HepG2 (cell line): Measurements from ENCODE around the gene PXMP4. TPM values are rescaled to one million over a fixed set of nuclear protein-coding genes. Genes with fewer than 3 reads are reported as not detected.

Source experiments
- FLYWCH1 ChIP-seq: sonication (generic); formaldehyde crosslinking; IDR thresholded peaks from 2 replicates; pipeline ENCODE4 v1.8.1; 2023; ENCODE audit warnings: mild to moderate bottlenecking, missing genetic modification reagents
- JUND ChIP-seq: sonication (generic); formaldehyde crosslinking; IDR thresholded peaks from 2 replicates; pipeline ENCODE4 v1.8.0; 2022; ENCODE audit warnings: mild to moderate bottlenecking, missing genetic modification reagents
- POLR2AphosphoS2 ChIP-seq: IDR thresholded peaks from 2 replicates; pipeline ENCODE4 v1.6.1; 2011; ENCODE audit warnings: low read depth, low read length, improper control_type of control experiment
- SMYD3 ChIP-seq: sonication (generic); formaldehyde crosslinking; IDR thresholded peaks from 2 replicates; pipeline ENCODE4 v1.8.1; 2023; ENCODE audit warnings: mild to moderate bottlenecking, missing genetic modification reagents
- ZKSCAN8 ChIP-seq: IDR thresholded peaks from 2 replicates; pipeline ENCODE4 v1.6.1; 2016; ENCODE audit warnings: borderline replicate concordance, missing genetic modification reagents, missing compliant biosample characterization
- ZNF337 ChIP-seq: sonication (generic); formaldehyde crosslinking; IDR thresholded peaks from 2 replicates; pipeline ENCODE4 v1.5.1; 2020; ENCODE audit warnings: missing genetic modification reagents, low read depth, mild to moderate bottlenecking, borderline replicate concordance
- ZNF678 ChIP-seq: sonication (generic); formaldehyde crosslinking; IDR thresholded peaks from 2 replicates; pipeline ENCODE4 v1.4.0; 2020; ENCODE audit warnings: mild to moderate bottlenecking, missing genetic modification reagents
- polyA plus RNA-seq, 8 experiments: library from polyadenylated mRNA; depleted of rRNA in 3 of 8; stranded (reverse) in 7 of 8; unstranded in 1 of 8; fragments of >200 nt; fragmentation: Illumina TruSeq in 4 of 8; extraction: Trizol in 4 of 8; gene quantifications; 2 replicates each; pipeline versions ENCODE4 v1.2.1 to v1.2.3, GENCODE V29; 2011 to 2016; ENCODE audit warnings: low read depth in 4 of 8, missing spikeins in 1 of 8, mixed read lengths in 1 of 8; ENCODE audit not compliant: insufficient read depth in 1 of 8
- total RNA-seq, 5 experiments: library from RNA; depleted of rRNA; stranded (reverse); fragments of >200 nt; fragmentation: Illumina TruSeq; extraction: Trizol; gene quantifications; 2 replicates each; pipeline ENCODE4 v1.2.3, GENCODE V29; 2016; ENCODE audit warnings: low read depth in 1 of 5
- TF ChIP-seq, protein P1 (sequence below): sonication (generic); formaldehyde crosslinking; IDR thresholded peaks from 2 replicates; pipeline ENCODE4 v1.4.0; 2020; ENCODE audit warnings: missing genetic modification reagents
- TF ChIP-seq, protein P2 (sequence below): sonication (generic); formaldehyde crosslinking; IDR thresholded peaks from 2 replicates; pipeline ENCODE4 v1.4.0; 2020; ENCODE audit warnings: mild to moderate bottlenecking, missing genetic modification reagents
- TF ChIP-seq, protein P3 (sequence below): sonication (generic); formaldehyde crosslinking; IDR thresholded peaks from 2 replicates; pipeline ENCODE4 v1.5.1; 2020; ENCODE audit warnings: mild to moderate bottlenecking, missing genetic modification reagents, moderate library complexity
- TF ChIP-seq, protein P4 (sequence below): IDR thresholded peaks from 2 replicates; pipeline ENCODE4 v1.6.1; 2012; ENCODE audit warnings: low read length, improper control_type of control experiment
- TF ChIP-seq, protein P5 (sequence below): sonication (generic); formaldehyde crosslinking; conservative IDR thresholded peaks from 2 replicates; pipeline ENCODE4 v1.8.0; 2022; ENCODE audit warnings: missing genetic modification reagents

PXMP4 gene
- total and polyA plus RNA-seq, 2 of the 13 experiments (the other 11 are each of a cell fraction or from before 2014, with no cell fraction given), result not detected

DNA sequence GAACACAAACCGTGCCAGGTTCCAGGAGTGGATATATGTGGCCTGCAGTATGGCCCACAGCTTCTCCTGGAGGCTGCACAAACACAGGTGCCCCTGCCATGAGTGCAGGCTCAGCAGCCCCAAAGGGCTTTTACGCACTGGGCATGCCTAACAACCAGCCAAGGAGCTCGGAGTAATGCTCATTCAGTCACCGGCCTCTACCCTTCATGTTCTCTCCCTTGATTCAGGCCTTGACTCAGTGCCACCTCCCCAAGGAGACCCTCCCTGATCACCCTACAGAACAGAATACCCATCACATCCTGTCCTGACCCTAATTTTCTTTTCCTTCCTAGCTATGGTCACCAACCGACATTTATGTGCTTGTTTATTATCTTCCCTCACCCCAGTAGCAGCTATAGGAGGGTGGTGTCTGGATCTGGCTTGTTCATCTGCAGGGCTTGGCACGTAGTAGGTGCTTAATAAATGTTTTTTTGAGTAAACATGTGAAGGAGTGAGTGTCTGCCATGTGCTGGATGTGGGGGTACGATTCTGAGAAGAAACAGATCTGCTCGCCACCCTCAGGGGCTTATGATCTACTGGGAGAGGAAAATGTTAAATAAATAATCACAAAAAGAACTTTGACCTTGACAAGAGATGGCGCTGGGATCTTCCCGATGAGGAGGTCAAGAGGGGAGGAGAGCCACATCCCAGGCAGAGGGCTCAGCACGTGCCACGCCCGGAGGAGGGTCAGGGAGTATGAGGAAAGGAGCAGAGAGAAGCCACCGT is 9.2 kb downstream of the PXMP4 start (continued):
- no peak for TF ChIP-seq FLYWCH1 (CRISPR knock-in tag)
- TF ChIP-seq, protein P1, sequence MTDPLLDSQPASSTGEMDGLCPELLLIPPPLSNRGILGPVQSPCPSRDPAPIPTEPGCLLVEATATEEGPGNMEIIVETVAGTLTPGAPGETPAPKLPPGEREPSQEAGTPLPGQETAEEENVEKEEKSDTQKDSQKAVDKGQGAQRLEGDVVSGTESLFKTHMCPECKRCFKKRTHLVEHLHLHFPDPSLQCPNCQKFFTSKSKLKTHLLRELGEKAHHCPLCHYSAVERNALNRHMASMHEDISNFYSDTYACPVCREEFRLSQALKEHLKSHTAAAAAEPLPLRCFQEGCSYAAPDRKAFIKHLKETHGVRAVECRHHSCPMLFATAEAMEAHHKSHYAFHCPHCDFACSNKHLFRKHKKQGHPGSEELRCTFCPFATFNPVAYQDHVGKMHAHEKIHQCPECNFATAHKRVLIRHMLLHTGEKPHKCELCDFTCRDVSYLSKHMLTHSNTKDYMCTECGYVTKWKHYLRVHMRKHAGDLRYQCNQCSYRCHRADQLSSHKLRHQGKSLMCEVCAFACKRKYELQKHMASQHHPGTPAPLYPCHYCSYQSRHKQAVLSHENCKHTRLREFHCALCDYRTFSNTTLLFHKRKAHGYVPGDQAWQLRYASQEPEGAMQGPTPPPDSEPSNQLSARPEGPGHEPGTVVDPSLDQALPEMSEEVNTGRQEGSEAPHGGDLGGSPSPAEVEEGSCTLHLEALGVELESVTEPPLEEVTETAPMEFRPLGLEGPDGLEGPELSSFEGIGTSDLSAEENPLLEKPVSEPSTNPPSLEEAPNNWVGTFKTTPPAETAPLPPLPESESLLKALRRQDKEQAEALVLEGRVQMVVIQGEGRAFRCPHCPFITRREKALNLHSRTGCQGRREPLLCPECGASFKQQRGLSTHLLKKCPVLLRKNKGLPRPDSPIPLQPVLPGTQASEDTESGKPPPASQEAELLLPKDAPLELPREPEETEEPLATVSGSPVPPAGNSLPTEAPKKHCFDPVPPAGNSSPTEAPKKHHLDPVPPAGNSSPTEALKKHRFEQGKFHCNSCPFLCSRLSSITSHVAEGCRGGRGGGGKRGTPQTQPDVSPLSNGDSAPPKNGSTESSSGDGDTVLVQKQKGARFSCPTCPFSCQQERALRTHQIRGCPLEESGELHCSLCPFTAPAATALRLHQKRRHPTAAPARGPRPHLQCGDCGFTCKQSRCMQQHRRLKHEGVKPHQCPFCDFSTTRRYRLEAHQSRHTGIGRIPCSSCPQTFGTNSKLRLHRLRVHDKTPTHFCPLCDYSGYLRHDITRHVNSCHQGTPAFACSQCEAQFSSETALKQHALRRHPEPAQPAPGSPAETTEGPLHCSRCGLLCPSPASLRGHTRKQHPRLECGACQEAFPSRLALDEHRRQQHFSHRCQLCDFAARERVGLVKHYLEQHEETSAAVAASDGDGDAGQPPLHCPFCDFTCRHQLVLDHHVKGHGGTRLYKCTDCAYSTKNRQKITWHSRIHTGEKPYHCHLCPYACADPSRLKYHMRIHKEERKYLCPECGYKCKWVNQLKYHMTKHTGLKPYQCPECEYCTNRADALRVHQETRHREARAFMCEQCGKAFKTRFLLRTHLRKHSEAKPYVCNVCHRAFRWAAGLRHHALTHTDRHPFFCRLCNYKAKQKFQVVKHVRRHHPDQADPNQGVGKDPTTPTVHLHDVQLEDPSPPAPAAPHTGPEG, result no peak
- TF ChIP-seq, protein P2, sequence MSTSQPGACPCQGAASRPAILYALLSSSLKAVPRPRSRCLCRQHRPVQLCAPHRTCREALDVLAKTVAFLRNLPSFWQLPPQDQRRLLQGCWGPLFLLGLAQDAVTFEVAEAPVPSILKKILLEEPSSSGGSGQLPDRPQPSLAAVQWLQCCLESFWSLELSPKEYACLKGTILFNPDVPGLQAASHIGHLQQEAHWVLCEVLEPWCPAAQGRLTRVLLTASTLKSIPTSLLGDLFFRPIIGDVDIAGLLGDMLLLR (CRISPR knock-in tag), result no peak
- TF ChIP-seq POLR2AphosphoS2, result no peak
- TF ChIP-seq ZKSCAN8 (CRISPR knock-in tag), result no peak
- TF ChIP-seq, protein P3, sequence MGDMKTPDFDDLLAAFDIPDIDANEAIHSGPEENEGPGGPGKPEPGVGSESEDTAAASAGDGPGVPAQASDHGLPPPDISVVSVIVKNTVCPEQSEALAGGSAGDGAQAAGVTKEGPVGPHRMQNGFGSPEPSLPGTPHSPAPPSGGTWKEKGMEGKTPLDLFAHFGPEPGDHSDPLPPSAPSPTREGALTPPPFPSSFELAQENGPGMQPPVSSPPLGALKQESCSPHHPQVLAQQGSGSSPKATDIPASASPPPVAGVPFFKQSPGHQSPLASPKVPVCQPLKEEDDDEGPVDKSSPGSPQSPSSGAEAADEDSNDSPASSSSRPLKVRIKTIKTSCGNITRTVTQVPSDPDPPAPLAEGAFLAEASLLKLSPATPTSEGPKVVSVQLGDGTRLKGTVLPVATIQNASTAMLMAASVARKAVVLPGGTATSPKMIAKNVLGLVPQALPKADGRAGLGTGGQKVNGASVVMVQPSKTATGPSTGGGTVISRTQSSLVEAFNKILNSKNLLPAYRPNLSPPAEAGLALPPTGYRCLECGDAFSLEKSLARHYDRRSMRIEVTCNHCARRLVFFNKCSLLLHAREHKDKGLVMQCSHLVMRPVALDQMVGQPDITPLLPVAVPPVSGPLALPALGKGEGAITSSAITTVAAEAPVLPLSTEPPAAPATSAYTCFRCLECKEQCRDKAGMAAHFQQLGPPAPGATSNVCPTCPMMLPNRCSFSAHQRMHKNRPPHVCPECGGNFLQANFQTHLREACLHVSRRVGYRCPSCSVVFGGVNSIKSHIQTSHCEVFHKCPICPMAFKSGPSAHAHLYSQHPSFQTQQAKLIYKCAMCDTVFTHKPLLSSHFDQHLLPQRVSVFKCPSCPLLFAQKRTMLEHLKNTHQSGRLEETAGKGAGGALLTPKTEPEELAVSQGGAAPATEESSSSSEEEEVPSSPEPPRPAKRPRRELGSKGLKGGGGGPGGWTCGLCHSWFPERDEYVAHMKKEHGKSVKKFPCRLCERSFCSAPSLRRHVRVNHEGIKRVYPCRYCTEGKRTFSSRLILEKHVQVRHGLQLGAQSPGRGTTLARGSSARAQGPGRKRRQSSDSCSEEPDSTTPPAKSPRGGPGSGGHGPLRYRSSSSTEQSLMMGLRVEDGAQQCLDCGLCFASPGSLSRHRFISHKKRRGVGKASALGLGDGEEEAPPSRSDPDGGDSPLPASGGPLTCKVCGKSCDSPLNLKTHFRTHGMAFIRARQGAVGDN, result peak; percentile 53
- TF ChIP-seq SMYD3 (CRISPR knock-in tag), result no peak
- no peak for TF ChIP-seq JUND (CRISPR knock-in tag)
- TF ChIP-seq, protein P4, sequence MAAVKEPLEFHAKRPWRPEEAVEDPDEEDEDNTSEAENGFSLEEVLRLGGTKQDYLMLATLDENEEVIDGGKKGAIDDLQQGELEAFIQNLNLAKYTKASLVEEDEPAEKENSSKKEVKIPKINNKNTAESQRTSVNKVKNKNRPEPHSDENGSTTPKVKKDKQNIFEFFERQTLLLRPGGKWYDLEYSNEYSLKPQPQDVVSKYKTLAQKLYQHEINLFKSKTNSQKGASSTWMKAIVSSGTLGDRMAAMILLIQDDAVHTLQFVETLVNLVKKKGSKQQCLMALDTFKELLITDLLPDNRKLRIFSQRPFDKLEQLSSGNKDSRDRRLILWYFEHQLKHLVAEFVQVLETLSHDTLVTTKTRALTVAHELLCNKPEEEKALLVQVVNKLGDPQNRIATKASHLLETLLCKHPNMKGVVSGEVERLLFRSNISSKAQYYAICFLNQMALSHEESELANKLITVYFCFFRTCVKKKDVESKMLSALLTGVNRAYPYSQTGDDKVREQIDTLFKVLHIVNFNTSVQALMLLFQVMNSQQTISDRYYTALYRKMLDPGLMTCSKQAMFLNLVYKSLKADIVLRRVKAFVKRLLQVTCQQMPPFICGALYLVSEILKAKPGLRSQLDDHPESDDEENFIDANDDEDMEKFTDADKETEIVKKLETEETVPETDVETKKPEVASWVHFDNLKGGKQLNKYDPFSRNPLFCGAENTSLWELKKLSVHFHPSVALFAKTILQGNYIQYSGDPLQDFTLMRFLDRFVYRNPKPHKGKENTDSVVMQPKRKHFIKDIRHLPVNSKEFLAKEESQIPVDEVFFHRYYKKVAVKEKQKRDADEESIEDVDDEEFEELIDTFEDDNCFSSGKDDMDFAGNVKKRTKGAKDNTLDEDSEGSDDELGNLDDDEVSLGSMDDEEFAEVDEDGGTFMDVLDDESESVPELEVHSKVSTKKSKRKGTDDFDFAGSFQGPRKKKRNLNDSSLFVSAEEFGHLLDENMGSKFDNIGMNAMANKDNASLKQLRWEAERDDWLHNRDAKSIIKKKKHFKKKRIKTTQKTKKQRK, result no peak
- TF ChIP-seq, protein P5, sequence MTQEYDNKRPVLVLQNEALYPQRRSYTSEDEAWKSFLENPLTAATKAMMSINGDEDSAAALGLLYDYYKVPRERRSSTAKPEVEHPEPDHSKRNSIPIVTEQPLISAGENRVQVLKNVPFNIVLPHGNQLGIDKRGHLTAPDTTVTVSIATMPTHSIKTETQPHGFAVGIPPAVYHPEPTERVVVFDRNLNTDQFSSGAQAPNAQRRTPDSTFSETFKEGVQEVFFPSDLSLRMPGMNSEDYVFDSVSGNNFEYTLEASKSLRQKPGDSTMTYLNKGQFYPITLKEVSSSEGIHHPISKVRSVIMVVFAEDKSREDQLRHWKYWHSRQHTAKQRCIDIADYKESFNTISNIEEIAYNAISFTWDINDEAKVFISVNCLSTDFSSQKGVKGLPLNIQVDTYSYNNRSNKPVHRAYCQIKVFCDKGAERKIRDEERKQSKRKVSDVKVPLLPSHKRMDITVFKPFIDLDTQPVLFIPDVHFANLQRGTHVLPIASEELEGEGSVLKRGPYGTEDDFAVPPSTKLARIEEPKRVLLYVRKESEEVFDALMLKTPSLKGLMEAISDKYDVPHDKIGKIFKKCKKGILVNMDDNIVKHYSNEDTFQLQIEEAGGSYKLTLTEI (CRISPR knock-in tag), result no peak
- TF ChIP-seq ZNF678, result no peak
- TF ChIP-seq ZNF337 (CRISPR knock-in tag), result no peak
